LNCaP clone FGC (cell line): Measurements from ENCODE around the gene ADGRF5.

Experiments
- DNase-seq: peaks from one replicate; pipeline ENCODE4 v3.0.0-alpha.2; 2011; ENCODE audit warnings: low read depth
- H3K4me3 ChIP-seq: 2 replicates; pipeline ENCODE4 v1.5.1; 2011; ENCODE audit warnings: mild to moderate bottlenecking, low read depth, low read length, control low read depth
- TF ChIP-seq, protein P1 (sequence below): IDR thresholded peaks from 2 replicates; pipeline ENCODE4 v1.5.1; 2012; ENCODE audit warnings: mild to moderate bottlenecking; ENCODE audit not compliant: control insufficient read depth, insufficient read depth; ENCODE audit errors: extremely low read depth

The ADGRF5 gene

DNA sequence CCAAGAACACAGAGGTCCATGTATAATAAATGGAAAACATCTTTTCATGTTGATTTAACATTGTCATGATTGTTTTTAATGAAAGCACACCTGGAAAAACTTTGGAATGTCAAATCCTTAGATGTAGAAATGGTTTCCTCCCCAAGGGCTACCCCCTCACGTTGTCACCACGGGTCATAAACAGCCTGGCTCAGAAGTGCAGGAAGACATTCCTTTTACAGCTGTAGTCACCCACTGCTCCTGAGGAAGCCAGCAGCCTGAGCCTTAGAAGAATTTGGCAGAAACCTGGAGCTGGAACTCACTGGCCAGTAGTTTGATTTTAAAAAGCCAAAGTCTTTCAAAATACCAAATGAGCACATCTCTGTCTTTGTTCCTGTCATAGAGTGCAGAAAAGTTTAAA lies 23.7 kb downstream of the ADGRF5 start:
- DNase-seq: no peak
- TF ChIP-seq, protein P1, sequence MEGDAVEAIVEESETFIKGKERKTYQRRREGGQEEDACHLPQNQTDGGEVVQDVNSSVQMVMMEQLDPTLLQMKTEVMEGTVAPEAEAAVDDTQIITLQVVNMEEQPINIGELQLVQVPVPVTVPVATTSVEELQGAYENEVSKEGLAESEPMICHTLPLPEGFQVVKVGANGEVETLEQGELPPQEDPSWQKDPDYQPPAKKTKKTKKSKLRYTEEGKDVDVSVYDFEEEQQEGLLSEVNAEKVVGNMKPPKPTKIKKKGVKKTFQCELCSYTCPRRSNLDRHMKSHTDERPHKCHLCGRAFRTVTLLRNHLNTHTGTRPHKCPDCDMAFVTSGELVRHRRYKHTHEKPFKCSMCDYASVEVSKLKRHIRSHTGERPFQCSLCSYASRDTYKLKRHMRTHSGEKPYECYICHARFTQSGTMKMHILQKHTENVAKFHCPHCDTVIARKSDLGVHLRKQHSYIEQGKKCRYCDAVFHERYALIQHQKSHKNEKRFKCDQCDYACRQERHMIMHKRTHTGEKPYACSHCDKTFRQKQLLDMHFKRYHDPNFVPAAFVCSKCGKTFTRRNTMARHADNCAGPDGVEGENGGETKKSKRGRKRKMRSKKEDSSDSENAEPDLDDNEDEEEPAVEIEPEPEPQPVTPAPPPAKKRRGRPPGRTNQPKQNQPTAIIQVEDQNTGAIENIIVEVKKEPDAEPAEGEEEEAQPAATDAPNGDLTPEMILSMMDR: no peak
- H3K4me3 ChIP-seq: no peak overlapping the region

DNA sequence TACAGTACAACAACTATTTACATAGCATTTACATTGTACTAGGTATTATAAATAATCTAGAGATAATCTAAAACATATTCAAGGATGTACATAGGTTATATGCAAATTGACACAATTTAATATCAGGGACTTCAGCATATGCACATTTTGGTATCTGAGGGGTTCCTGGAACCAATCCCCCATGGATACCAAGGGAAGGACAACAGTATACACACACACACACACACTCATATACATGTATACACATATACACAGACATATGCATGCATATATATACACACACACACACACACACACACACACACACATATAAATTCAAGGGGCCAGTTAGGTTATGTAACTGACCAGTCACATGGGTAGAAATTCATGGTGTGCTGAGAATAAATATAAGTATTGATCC lies 24.9 kb downstream of the ADGRF5 start:
- no peak overlapping the region for H3K4me3 ChIP-seq
- DNase-seq: no peak
- TF ChIP-seq, protein P1: no peak

DNA sequence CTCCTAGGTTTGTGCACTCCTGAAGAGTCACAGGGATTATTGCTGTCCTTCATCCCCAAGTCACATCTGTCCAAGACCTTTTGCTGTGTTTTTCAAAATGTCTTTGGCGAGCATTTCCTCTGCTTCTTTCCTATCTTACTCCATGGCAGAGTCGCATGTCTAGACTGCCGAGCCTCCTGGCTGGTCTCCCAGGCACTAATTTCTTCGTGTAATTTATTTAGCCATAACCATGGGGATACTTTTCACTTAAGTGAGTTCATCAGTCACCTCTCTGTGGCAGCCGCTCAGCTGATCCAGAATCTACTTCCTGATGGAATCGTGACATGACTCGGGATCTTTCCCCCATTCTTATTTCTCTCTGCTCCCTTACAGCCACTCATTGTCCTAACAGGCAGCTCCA lies 25.8 kb downstream of the ADGRF5 start:
- H3K4me3 ChIP-seq: no peak overlapping the region
- TF ChIP-seq, protein P1: no peak

DNA sequence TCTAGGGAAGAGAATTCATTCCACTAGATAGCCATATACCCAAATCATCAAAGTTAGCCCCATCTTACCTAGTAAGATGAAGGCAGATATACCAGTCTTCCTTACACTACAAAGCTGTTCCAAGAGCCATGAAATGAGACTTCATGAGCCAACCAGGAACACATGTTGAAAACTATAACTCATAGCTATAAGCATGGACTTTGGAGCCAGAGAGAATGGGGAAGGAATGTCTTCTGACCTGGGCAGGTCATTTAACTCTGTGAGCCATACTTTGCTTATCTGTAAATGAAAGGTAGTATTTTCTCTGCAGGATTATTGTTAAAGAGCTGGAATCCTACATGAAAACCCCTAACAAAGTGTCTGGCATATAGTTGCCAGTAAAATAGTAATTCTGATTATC lies 27.3 kb downstream of the ADGRF5 start:
- TF ChIP-seq, protein P1: no peak
- no peak overlapping the region for H3K4me3 ChIP-seq
- no peak for DNase-seq

More for the DNA sequence above, 25.8 kb downstream of the ADGRF5 start:
- DNase-seq: no peak

DNA sequence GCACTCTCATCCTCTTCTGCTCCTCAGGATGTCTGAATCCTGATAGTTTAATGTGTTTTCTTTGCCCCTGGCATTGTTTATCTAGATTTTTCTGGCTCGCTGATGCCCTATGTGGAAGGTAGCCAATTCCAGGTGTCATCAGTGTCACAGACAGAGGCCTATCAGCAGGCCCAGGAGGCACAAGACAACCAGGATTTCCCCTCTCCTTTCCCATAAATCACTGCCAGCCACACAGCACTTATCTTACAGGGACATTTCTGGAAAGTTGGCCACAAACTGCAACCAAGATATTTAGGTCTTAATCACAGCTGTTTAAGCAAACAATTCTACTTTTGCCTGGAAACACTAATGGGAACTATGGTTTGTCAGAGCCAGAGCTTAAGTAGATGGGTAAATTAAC lies 28.1 kb downstream of the ADGRF5 start:
- H3K4me3 ChIP-seq: no peak overlapping the region
- peak; percentile 93 for DNase-seq
- TF ChIP-seq, protein P1: no peak

DNA sequence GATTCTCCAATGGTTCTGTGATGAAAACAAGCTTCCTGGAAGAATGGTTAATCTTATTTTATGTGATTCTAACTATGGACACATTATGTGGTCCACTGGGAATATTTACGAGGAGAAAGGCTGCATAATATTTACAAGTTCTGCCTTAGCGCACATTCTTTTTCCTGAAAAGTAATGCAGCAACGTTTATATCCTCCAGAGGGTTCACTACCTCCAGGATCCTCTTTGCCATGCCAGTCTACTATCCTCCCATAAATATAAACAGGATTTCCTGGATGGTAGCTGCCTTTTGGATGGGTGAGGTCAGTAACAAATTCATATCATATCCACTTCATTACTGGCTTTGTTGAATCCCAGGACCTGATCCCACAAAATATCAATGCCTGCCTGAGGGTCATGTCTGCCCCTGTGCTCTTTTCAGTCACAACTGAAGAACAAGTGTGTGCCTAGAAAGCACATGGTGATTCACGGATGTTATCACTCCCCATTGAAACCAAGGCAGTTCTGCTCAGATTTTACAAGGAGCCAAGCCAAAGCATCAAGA lies 30.4 kb downstream of the ADGRF5 start:
- no peak overlapping the region for H3K4me3 ChIP-seq
- TF ChIP-seq, protein P1: 0 out of 2 replicates have a peak, but pooled peaks have one; percentile 2
- DNase-seq: no peak

DNA sequence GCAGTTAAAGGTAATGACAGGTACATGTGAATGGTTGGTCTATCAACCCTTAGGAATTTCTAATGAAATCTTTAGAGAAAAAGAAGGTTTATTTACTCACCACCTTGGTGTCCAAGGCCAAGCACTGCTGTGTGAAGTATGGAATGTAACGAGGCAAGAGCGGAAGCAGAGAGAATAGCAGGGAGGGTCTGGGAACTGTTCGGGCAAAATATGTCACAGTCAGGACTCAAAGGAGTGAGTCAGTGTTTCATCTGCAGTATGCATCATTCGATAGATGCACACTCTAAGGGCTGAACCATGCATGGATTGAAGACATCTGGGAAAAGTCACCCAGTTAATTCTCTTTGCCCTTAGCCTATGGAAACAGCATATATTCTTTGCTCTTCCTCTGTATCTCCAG lies 33.2 kb downstream of the ADGRF5 start:
- no peak for DNase-seq
- no peak overlapping the region for H3K4me3 ChIP-seq
- TF ChIP-seq, protein P1: no peak
